Activated naive CD8-positive, alpha-beta T cell treated with anti-CD3 and anti-CD28 coated beads for 36 hours (primary cell): ENCODE data around the gene CDKN2B-AS1. TPM values are rescaled to one million over a fixed set of nuclear protein-coding genes. Genes with fewer than 3 reads are reported as not detected.

Experiments used
- DNase-seq: peaks from one replicate; pipeline ENCODE4 v3.0.0; 2021
- H3K27ac Mint-ChIP-seq: one replicate; pipeline ENCODE4 v1.8.0; 2022; ENCODE audit warnings: mild to moderate bottlenecking, moderate library complexity, mixed read lengths
- H3K27me3 Mint-ChIP-seq: one replicate; pipeline ENCODE4 v1.8.0; 2022; ENCODE audit warnings: mild to moderate bottlenecking, mixed read lengths
- H3K36me3 Mint-ChIP-seq: one replicate; pipeline ENCODE4 v1.8.0; 2021; ENCODE audit warnings: mild to moderate bottlenecking, mixed read lengths
- H3K4me1 Mint-ChIP-seq: one replicate; pipeline ENCODE4 v1.8.0; 2021; ENCODE audit warnings: mixed read lengths
- H3K4me3 Mint-ChIP-seq: one replicate; pipeline ENCODE4 v1.8.0; 2022; ENCODE audit warnings: mild to moderate bottlenecking, moderate library complexity, mixed read lengths
- H3K9me3 Mint-ChIP-seq: one replicate; pipeline ENCODE4 v1.8.0; 2022; ENCODE audit warnings: mixed read lengths
- total RNA-seq, 2 experiments: library from RNA; stranded (reverse); gene quantifications; one replicate each; pipeline ENCODE4 v1.2.3, GENCODE V29; 2021

CDKN2B-AS1 gene
- total RNA-seq, 2 experiments from 2014 or later = 0.10 TPM; not detected in 1

DNA sequence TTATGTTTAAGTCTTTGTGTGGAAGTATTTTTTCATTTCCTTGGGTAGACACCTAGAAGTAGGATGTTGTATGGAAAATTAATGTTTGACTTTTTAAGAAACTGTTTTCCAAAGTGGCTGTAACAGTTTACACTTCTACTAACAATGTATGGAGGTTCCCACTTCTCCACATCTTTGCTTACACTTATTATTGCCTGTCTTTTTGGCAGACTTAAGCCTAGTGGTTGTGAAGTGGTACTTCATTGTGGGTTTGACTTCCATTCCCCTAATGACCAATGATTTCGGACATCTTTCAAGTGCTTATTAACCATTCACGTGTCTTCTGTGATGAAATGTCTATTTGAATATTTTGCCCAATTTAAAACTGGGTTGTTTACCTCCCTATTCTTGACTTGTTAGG, 106.0 kb downstream of the CDKN2B-AS1 start:
- H3K9me3 Mint-ChIP-seq = no peaks in the 10 kb centered on the region
- H3K36me3 Mint-ChIP-seq = peaks cover 2% of the 10 kb centered on the region
- H3K4me3 Mint-ChIP-seq = no peak overlapping the region
- peaks cover 16% of the 10 kb centered on the region for H3K4me1 Mint-ChIP-seq
- H3K27me3 Mint-ChIP-seq = peaks cover 19% of the 10 kb centered on the region
- H3K27ac Mint-ChIP-seq = no peak overlapping the region
- no peak for DNase-seq

- Mint-ChIP-seq H3K36me3 (no peaks in the 10 kb centered on the region), H3K4me3 (no peak overlapping the region), H3K4me1 (peaks cover 14% of the 10 kb centered on the region), H3K27ac (no peak overlapping the region), H3K9me3 (no peaks in the 10 kb centered on the region), H3K27me3 (peaks cover 11% of the 10 kb centered on the region)
- no peak for DNase-seq
Observed at GRCh38 chr9:22102146-22103053, 107.8 kb downstream of the CDKN2B-AS1 start.

DNA sequence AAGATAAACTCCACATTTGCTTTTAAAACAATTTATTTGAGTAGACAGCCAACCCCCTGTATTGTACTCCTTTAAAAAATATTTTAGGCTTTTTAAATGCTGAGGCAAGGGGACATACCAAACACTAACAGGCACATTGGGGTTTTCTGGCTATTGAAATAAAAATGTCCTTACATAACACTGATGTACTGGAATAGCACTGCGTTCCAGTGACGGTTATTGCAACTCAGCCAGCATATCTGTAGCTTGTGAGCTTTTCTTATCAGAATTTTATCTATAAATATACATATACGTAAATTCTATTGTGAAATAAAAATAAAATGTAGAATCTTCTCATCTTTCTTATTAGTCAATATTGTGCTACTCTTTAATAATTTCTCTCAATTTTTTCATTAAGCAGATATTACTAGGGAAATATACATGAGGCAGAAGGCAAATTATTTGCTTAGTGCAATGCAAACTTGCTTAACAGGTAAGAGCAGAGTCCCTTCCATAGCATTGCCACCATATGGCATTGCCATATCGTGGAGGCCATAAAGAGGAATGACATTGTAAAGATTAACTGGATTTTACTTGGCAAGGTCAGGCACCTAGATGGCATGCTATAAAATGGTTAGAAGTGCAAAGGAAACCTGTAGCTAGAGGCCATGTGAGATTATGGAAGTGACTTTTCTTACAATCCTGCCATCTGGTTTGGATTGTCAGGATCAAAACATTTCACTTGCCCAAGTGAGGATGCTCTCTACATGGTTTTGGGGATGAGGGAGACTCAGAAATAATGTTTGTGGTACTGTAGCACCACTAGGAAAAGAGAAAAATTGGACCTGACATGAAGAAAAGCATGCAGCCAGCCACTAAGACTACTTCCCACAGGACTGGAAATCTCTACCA, 109.3 kb downstream of the CDKN2B-AS1 start:
- no peak overlapping the region for H3K27ac Mint-ChIP-seq
- H3K4me3 Mint-ChIP-seq = no peak overlapping the region
- H3K36me3 Mint-ChIP-seq = no peaks in the 10 kb centered on the region
- DNase-seq = no peak
- no peaks in the 10 kb centered on the region for H3K9me3 Mint-ChIP-seq
- H3K27me3 Mint-ChIP-seq = peaks cover 16% of the 10 kb centered on the region
- peaks cover 12% of the 10 kb centered on the region for H3K4me1 Mint-ChIP-seq

DNA sequence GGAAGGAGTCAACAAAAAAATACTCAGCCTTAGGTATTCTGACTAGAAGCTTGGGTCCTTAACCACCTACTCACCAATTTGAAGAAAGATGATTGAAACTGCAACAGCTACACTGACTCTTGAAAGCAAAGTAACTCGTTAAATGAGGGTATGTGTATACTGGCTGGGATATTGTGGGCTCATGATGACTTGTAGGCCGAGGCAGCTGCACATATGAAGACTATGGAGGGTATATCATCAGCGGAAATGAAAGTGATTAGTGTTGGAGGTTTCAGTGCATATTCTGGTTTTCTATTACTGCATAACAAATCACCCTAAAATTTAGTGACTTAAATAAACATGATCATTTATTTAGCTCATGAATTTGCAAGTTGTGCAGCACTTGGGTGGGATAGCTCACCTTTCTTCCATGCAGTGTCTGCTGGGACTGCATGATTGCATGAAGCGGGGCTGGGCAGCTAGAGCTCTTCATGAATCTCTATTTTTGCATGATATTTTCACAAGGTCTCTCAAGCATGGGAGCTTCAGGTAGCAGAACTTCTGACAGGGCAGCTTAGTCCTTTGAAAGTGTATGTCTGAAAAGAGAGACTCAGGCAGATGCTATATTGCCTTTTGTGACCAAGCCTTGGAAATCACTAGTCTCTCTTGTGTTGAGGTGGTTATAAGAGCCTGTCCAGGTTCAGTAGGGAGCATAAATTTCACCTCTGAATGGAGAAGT, 110.6 kb downstream of the CDKN2B-AS1 start:
- DNase-seq = peak; percentile 11
- Mint-ChIP-seq H3K27me3 (peaks cover 14% of the 10 kb centered on the region), H3K27ac (no peak overlapping the region), H3K9me3 (no peaks in the 10 kb centered on the region), H3K4me1 (peaks cover 12% of the 10 kb centered on the region), H3K36me3 (no peaks in the 10 kb centered on the region), H3K4me3 (no peak overlapping the region)

- no peak overlapping the region for H3K4me3 Mint-ChIP-seq
- H3K36me3 Mint-ChIP-seq = no peaks in the 10 kb centered on the region
- H3K4me1 Mint-ChIP-seq = peaks cover 12% of the 10 kb centered on the region
- peaks cover 9% of the 10 kb centered on the region for H3K27me3 Mint-ChIP-seq
- DNase-seq = no peak
- no peak overlapping the region for H3K27ac Mint-ChIP-seq
- H3K9me3 Mint-ChIP-seq = no peaks in the 10 kb centered on the region
Observed at GRCh38 chr9:22107202-22108045, 112.8 kb downstream of the CDKN2B-AS1 start.

GRCh38 chr9:22108581-22109370, 114.2 kb downstream of the CDKN2B-AS1 start:
- Mint-ChIP-seq H3K27me3 (peaks cover 18% of the 10 kb centered on the region), H3K27ac (no peak overlapping the region), H3K4me3 (no peak overlapping the region), H3K9me3 (no peaks in the 10 kb centered on the region), H3K4me1 (peaks cover 12% of the 10 kb centered on the region), H3K36me3 (no peaks in the 10 kb centered on the region)
- no peak for DNase-seq

GRCh38 chr9:22111176-22111953, 116.8 kb downstream of the CDKN2B-AS1 start:
- DNase-seq = no peak
- no peaks in the 10 kb centered on the region for H3K9me3 Mint-ChIP-seq
- H3K27ac Mint-ChIP-seq = no peak overlapping the region
- H3K36me3 Mint-ChIP-seq = no peaks in the 10 kb centered on the region
- no peaks in the 10 kb centered on the region for H3K4me1 Mint-ChIP-seq
- H3K4me3 Mint-ChIP-seq = no peak overlapping the region
- H3K27me3 Mint-ChIP-seq = peaks cover 27% of the 10 kb centered on the region

DNA sequence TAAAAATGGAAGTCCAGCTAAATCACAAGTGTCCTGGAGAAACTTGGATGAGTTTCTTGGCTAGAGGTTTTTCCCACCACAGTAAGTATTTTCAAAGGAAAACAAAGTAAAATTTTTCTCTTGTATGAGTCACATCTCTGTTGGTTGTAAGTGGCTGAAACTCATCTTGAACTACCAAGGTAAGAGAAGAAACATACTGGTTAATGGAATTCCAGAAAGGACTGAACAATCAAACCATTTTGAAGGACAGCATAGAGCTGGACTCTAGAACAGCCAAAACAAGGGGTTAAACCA, 117.3 kb downstream of the CDKN2B-AS1 start:
- Mint-ChIP-seq H3K27ac (no peak overlapping the region), H3K4me1 (no peaks in the 10 kb centered on the region), H3K36me3 (no peaks in the 10 kb centered on the region), H3K4me3 (no peak overlapping the region), H3K27me3 (peaks cover 27% of the 10 kb centered on the region), H3K9me3 (no peaks in the 10 kb centered on the region)
- no peak for DNase-seq

- Mint-ChIP-seq H3K27me3 (peaks cover 25% of the 10 kb centered on the region), H3K9me3 (no peaks in the 10 kb centered on the region), H3K27ac (no peak overlapping the region)
Observed at GRCh38 chr9:22112870-22113821, 118.6 kb downstream of the CDKN2B-AS1 start.

DNA sequence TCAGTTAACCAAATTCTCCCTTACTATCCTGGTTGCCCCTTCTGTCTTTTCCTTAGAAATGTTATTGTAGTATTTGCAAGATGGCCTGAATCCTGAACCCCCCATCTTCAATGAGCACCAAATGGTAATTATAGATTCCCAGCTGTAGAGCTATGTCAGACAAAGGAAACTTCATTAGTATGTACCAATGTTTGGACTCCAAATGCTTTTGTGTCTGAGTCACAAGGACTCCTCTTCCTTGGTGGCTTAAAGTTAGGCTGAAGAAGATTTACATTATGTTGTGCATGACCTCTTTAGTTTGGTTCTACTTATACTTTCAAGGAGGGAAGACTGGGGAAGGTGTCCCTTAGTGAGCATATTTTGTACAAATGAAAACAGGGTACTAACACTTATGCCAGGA, 120.4 kb downstream of the CDKN2B-AS1 start:
- no peaks in the 10 kb centered on the region for H3K36me3 Mint-ChIP-seq
- peaks cover 22% of the 10 kb centered on the region for H3K27me3 Mint-ChIP-seq
- no peak overlapping the region for H3K27ac Mint-ChIP-seq
- no peaks in the 10 kb centered on the region for H3K9me3 Mint-ChIP-seq
- no peak for DNase-seq
- H3K4me1 Mint-ChIP-seq = peaks cover 3% of the 10 kb centered on the region
- H3K4me3 Mint-ChIP-seq = no peak overlapping the region

More at GRCh38 chr9:22112870-22113821, 118.6 kb downstream of the CDKN2B-AS1 start:
- no peak for DNase-seq
- H3K4me3 Mint-ChIP-seq = no peak overlapping the region
- H3K4me1 Mint-ChIP-seq = peaks cover 3% of the 10 kb centered on the region
- no peaks in the 10 kb centered on the region for H3K36me3 Mint-ChIP-seq

GRCh38 chr9:22116758-22117157, 122.2 kb downstream of the CDKN2B-AS1 start:
- Mint-ChIP-seq H3K4me1 (peaks cover 3% of the 10 kb centered on the region), H3K27ac (no peak overlapping the region), H3K9me3 (no peaks in the 10 kb centered on the region), H3K36me3 (no peaks in the 10 kb centered on the region), H3K4me3 (no peak overlapping the region), H3K27me3 (peaks cover 23% of the 10 kb centered on the region)
- DNase-seq = no peak
